Nephron (organoid): ENCODE data around the gene NACA.

ENCODE experiments used
- H3K27ac Mint-ChIP-seq, 3 experiments: 2 replicates each; pipeline ENCODE4 v1.8.0; 2020; ENCODE audit warnings: mixed read lengths in 3 of 3, mild to moderate bottlenecking in 2 of 3, moderate library complexity in 1 of 3
- H3K27me3 Mint-ChIP-seq: 2 replicates; pipeline ENCODE4 v1.8.0; 2021; ENCODE audit warnings: low read depth, mild to moderate bottlenecking, moderate library complexity, mixed read lengths
- H3K36me3 Mint-ChIP-seq: 2 replicates; pipeline ENCODE4 v1.8.0; 2020; ENCODE audit warnings: low read depth, mixed read lengths
- H3K4me1 Mint-ChIP-seq: 2 replicates; pipeline ENCODE4 v1.8.0; 2020; ENCODE audit warnings: mixed read lengths
- H3K4me3 Mint-ChIP-seq, 3 experiments: 2 replicates each; pipeline ENCODE4 v1.8.0; 2020; ENCODE audit warnings: mild to moderate bottlenecking in 3 of 3, mixed read lengths in 3 of 3, moderate library complexity in 2 of 3
- H3K9me3 Mint-ChIP-seq: 2 replicates; pipeline ENCODE4 v1.8.0; 2020; ENCODE audit warnings: mixed read lengths
- CTCF ChIP-seq, 3 experiments: fragments of 200-600 bp; sonication (generic); IDR thresholded peaks; one replicate each; pipeline ENCODE4 v1.5.0; 2021; ENCODE audit warnings: antibody characterized with exemption in 3 of 3; ENCODE audit not compliant: unreplicated experiment in 3 of 3

The NACA gene

GRCh38 chr12:56688129-56688845, 36.8 kb downstream of the NACA start, which contains the start of gene PTGES3:
Gene PTGES3, minus strand, starts transcription at chr12:56688284. Its CDS starts 285 bp downstream, at chr12:56687999.
- no peak for TF ChIP-seq CTCF (IDR thresholded peaks at IDR 0.05; ENCODE audit: unreplicated experiment in 3 of 3)
- peak within 1 kb of the TSS; percentile 99 to 100 (median 99) for H3K4me3 Mint-ChIP-seq
- peak within 1 kb of the TSS; percentile 99 to 100 (median 99) for H3K27ac Mint-ChIP-seq
- H3K36me3 Mint-ChIP-seq, result peaks cover 20% of the 10 kb centered on the region
- H3K4me1 Mint-ChIP-seq, result peaks cover 27% of the 10 kb centered on the region
- H3K9me3 Mint-ChIP-seq, result no peaks in the 10 kb centered on the region
- no peaks in the 10 kb centered on the region for H3K27me3 Mint-ChIP-seq

- H3K4me3 Mint-ChIP-seq, result peak overlapping the region; percentile 99 to 100 (median 99)
- H3K36me3 Mint-ChIP-seq, result peaks cover 20% of the 10 kb centered on the region
- TF ChIP-seq CTCF (IDR thresholded peaks at IDR 0.05; ENCODE audit: unreplicated experiment in 3 of 3), result no peak
These were observed 37.6 kb downstream of the NACA start for GRCh38 chr12:56687223-56688128.

DNA sequence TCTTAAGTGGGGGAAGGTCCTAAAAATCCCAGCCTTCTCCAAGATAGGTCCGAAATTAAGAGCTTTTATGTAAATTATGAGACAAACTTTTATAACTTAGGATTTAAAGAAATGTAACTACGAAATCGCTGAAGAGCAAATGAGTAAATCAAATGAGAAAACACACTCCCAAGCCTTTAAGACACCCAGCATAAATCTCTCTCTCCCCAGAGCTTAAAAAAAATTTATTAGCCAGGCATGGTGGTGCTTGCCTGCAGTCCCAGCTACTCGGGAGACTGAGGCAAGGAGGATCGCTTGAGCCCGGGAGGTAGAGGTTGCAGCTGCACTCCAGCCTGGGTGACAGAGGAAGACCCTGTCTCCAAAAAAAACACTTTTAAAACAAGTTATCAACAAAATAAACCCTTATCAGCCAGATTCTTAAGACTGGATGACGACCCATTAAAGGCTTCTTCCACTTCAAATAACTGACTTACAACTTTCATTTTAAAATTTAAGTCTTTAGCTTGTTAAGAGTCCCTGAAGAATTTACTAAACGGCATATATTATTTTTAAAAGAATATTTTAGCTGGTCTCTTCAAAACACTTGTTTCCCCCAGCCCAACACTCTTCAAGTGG, 40.2 kb downstream of the NACA start:
- Mint-ChIP-seq H3K4me3 (peak overlapping the region; percentile 85 to 99 (median 87)), H3K9me3 (no peaks in the 10 kb centered on the region), H3K4me1 (peaks cover 33% of the 10 kb centered on the region), H3K27me3 (no peaks in the 10 kb centered on the region), H3K36me3 (peaks cover 33% of the 10 kb centered on the region), H3K27ac (peak overlapping the region; percentile 95 to 96 (median 95))
- TF ChIP-seq CTCF (IDR thresholded peaks at IDR 0.05; ENCODE audit: unreplicated experiment in 3 of 3), result no peak

More at GRCh38 chr12:56687223-56688128, 37.6 kb downstream of the NACA start:
- Mint-ChIP-seq H3K27ac (peak overlapping the region; percentile 99 to 100 (median 99)), H3K27me3 (no peaks in the 10 kb centered on the region), H3K9me3 (no peaks in the 10 kb centered on the region), H3K4me1 (peaks cover 27% of the 10 kb centered on the region)

DNA sequence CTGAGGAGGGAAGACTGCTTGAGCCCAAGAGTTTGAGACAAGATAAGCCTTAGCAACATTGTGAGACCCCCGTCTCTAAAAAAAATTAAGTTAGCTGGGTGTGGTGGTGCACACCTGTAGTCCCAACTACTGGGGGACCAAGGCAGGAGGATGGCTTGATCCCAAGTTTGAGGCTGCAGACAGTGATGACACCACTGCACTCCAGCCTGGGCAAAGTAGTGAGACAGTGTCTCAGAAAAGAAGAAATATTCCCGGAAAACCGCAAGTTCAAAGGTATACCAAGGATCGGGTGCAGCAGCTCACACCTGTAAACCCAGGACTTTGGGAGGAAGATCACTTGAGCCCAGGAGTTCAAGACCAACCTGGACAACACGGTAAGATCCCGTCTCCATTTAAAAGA, 42.8 kb downstream of the NACA start:
- no peaks in the 10 kb centered on the region for H3K9me3 Mint-ChIP-seq
- peak overlapping the region in 2 of 3 experiments; percentile 25 to 88 for H3K27ac Mint-ChIP-seq
- peaks cover 45% of the 10 kb centered on the region for H3K36me3 Mint-ChIP-seq
- H3K27me3 Mint-ChIP-seq, result no peaks in the 10 kb centered on the region
- TF ChIP-seq CTCF (IDR thresholded peaks at IDR 0.05; ENCODE audit: unreplicated experiment in 3 of 3), result no peak
- peak overlapping the region in 2 of 3 experiments; percentile 44 to 49 for H3K4me3 Mint-ChIP-seq
- H3K4me1 Mint-ChIP-seq, result peaks cover 25% of the 10 kb centered on the region

GRCh38 chr12:56679883-56680575, 45.1 kb downstream of the NACA start:
- H3K9me3 Mint-ChIP-seq, result no peaks in the 10 kb centered on the region
- no peak for TF ChIP-seq CTCF (IDR thresholded peaks at IDR 0.05; ENCODE audit: unreplicated experiment in 3 of 3)
- H3K27me3 Mint-ChIP-seq, result no peaks in the 10 kb centered on the region
- H3K4me1 Mint-ChIP-seq, result peaks cover 23% of the 10 kb centered on the region
- no peak overlapping the region for H3K4me3 Mint-ChIP-seq
- no peak overlapping the region for H3K27ac Mint-ChIP-seq
- H3K36me3 Mint-ChIP-seq, result peaks cover 44% of the 10 kb centered on the region
